ENCODE measurements around the gene AFF3.

Gene AFF3

GRCh38 chr2:99865818-99866676 is 276.3 kb downstream of the AFF3 start:
- Histone ChIP-seq H2BK5ac (ENCODE audit: low read depth, low read length, poor library complexity, severe bottlenecking) (no peak overlapping the region), H2BK12ac (ENCODE audit: low read length in 2 of 2) (peak overlapping the region; percentile 45 to 71), H3K4me1 (ENCODE audit: control insufficient read depth, insufficient read depth, low read depth, low read length) (peaks cover 12% of the 10 kb centered on the region), H3K79me1 (replicated peaks; ENCODE audit: low read length, poor library complexity, severe bottlenecking) (peaks cover 17% of the 10 kb centered on the region), H3K4ac (ENCODE audit: low read depth in 1 of 2, low read length in 2 of 2) (no peak overlapping the region), H2AFZ (ENCODE audit: low read depth, low read length) (no peak overlapping the region), H3K36me3 (ENCODE audit: control insufficient read depth in 1 of 2, insufficient read depth in 2 of 2, low read depth in 1 of 2, low read length in 2 of 2) (no peaks in the 10 kb centered on the region), H3K23ac (ENCODE audit: low read length in 2 of 2) (no peak overlapping the region), H3K14ac (ENCODE audit: low read length in 2 of 2) (no peak overlapping the region), H3K9ac (ENCODE audit: low read length) (no peak overlapping the region), H2AK5ac (ENCODE audit: low read length, severe bottlenecking) (no peak overlapping the region), H3K27me3 (ENCODE audit: control insufficient read depth in 1 of 2, insufficient read depth in 1 of 2, low read length in 2 of 2) (peaks cover 0 to 69% of the 10 kb centered on the region in 2 experiments), H3K27ac (ENCODE audit: low read length, poor library complexity, severe bottlenecking) (no peak overlapping the region), H3K18ac (ENCODE audit: low read depth in 1 of 2, low read length in 2 of 2) (peak overlapping the region in 1 of 2 experiments; percentile 54), H3K9me3 (ENCODE audit: control insufficient read depth, low read length) (no peaks in the 10 kb centered on the region), H3K4me2 (ENCODE audit: low read length, poor library complexity, severe bottlenecking) (no peak overlapping the region), H3K4me3 (ENCODE audit: insufficient read depth in 1 of 2, low read depth in 1 of 2, low read length in 2 of 2) (no peak overlapping the region), H4K91ac (ENCODE audit: low read length) (no peak overlapping the region), H2BK120ac (ENCODE audit: low read depth, low read length) (no peak overlapping the region), H2BK15ac (ENCODE audit: low read depth, poor library complexity, severe bottlenecking) (no peak overlapping the region), H4K8ac (ENCODE audit: low read length) (peak overlapping the region; percentile 10)
- WGBS: 50% methylated on average over 8 of the region's 9 CpGs
- peak; percentile 78 for DNase-seq

- Histone ChIP-seq H3K9me3 (ENCODE audit: control insufficient read depth, low read length) (no peaks in the 10 kb centered on the region), H4K91ac (ENCODE audit: low read length) (peak overlapping the region; percentile 84), H3K79me1 (replicated peaks; ENCODE audit: low read length, poor library complexity, severe bottlenecking) (peaks cover 11% of the 10 kb centered on the region), H3K18ac (ENCODE audit: low read depth in 1 of 2, low read length in 2 of 2) (peak overlapping the region; percentile 65), H3K4me3 (ENCODE audit: insufficient read depth in 1 of 2, low read depth in 1 of 2, low read length in 2 of 2) (no peak overlapping the region), H2AK5ac (ENCODE audit: low read length, severe bottlenecking) (peak overlapping the region; percentile 95), H3K36me3 (ENCODE audit: control insufficient read depth in 1 of 2, insufficient read depth in 2 of 2, low read depth in 1 of 2, low read length in 2 of 2) (no peaks in the 10 kb centered on the region), H3K4ac (ENCODE audit: low read depth in 1 of 2, low read length in 2 of 2) (peak overlapping the region; percentile 52 to 54), H2BK5ac (ENCODE audit: low read depth, low read length, poor library complexity, severe bottlenecking) (no peak overlapping the region), H3K27me3 (ENCODE audit: control insufficient read depth in 1 of 2, insufficient read depth in 1 of 2, low read length in 2 of 2) (peaks cover 0 to 61% of the 10 kb centered on the region in 2 experiments), H4K8ac (ENCODE audit: low read length) (peak overlapping the region; percentile 61), H3K23ac (ENCODE audit: low read length in 2 of 2) (no peak overlapping the region), H2BK120ac (ENCODE audit: low read depth, low read length) (peak overlapping the region; percentile 71), H2BK12ac (ENCODE audit: low read length in 2 of 2) (peak overlapping the region; percentile 70 to 96), H2BK15ac (ENCODE audit: low read depth, poor library complexity, severe bottlenecking) (no peak overlapping the region), H2AFZ (ENCODE audit: low read depth, low read length) (no peak overlapping the region), H3K27ac (ENCODE audit: low read length, poor library complexity, severe bottlenecking) (peak overlapping the region; percentile 35), H3K14ac (ENCODE audit: low read length in 2 of 2) (no peak overlapping the region), H3K4me2 (ENCODE audit: low read length, poor library complexity, severe bottlenecking) (no peak overlapping the region), H3K4me1 (ENCODE audit: control insufficient read depth, insufficient read depth, low read depth, low read length) (peaks cover 12% of the 10 kb centered on the region), H3K9ac (ENCODE audit: low read length) (no peak overlapping the region)
- 95% methylated on average over 9 of the region's 10 CpGs for WGBS
- no peak for DNase-seq
Observed at GRCh38 chr2:99864561-99865553, 277.5 kb downstream of the AFF3 start.

GRCh38 chr2:99863903-99864270 is 278.5 kb downstream of the AFF3 start:
- peak; percentile 72 for DNase-seq
- Histone ChIP-seq H2BK15ac (ENCODE audit: low read depth, poor library complexity, severe bottlenecking) (no peak overlapping the region), H2BK5ac (ENCODE audit: low read depth, low read length, poor library complexity, severe bottlenecking) (peak overlapping the region; percentile 46), H3K18ac (ENCODE audit: low read depth in 1 of 2, low read length in 2 of 2) (peak overlapping the region in 1 of 2 experiments; percentile 28), H2AFZ (ENCODE audit: low read depth, low read length) (no peak overlapping the region), H3K4me1 (ENCODE audit: control insufficient read depth, insufficient read depth, low read depth, low read length) (peaks cover 12% of the 10 kb centered on the region), H3K14ac (ENCODE audit: low read length in 2 of 2) (no peak overlapping the region), H2BK120ac (ENCODE audit: low read depth, low read length) (no peak overlapping the region), H3K36me3 (ENCODE audit: control insufficient read depth in 1 of 2, insufficient read depth in 2 of 2, low read depth in 1 of 2, low read length in 2 of 2) (no peaks in the 10 kb centered on the region), H4K8ac (ENCODE audit: low read length) (no peak overlapping the region), H3K79me1 (replicated peaks; ENCODE audit: low read length, poor library complexity, severe bottlenecking) (peaks cover 11% of the 10 kb centered on the region), H2AK5ac (ENCODE audit: low read length, severe bottlenecking) (peak overlapping the region; percentile 85), H3K23ac (ENCODE audit: low read length in 2 of 2) (peak overlapping the region in 1 of 2 experiments; percentile 53), H3K27ac (ENCODE audit: low read length, poor library complexity, severe bottlenecking) (peak overlapping the region; percentile 70), H3K4ac (ENCODE audit: low read depth in 1 of 2, low read length in 2 of 2) (no peak overlapping the region), H3K9ac (ENCODE audit: low read length) (no peak overlapping the region), H3K4me3 (ENCODE audit: insufficient read depth in 1 of 2, low read depth in 1 of 2, low read length in 2 of 2) (no peak overlapping the region), H3K4me2 (ENCODE audit: low read length, poor library complexity, severe bottlenecking) (no peak overlapping the region), H2BK12ac (ENCODE audit: low read length in 2 of 2) (no peak overlapping the region), H3K9me3 (ENCODE audit: control insufficient read depth, low read length) (no peaks in the 10 kb centered on the region), H4K91ac (ENCODE audit: low read length) (peak overlapping the region; percentile 39), H3K27me3 (ENCODE audit: control insufficient read depth in 1 of 2, insufficient read depth in 1 of 2, low read length in 2 of 2) (peaks cover 0 to 53% of the 10 kb centered on the region in 2 experiments)
- 61% methylated on average over 2 of the region's 2 CpGs for WGBS

All from mesenchymal stem cell (in vitro differentiated cells and primary cell).